C1 segment of cervical spinal cord (tissue), 14 donors: Measurements from ENCODE around the gene TOMM20L.
"Not testable (repeated sequence)": the region's sequence is repeated elsewhere in the genome, so short reads cannot be mapped to it uniquely, and the experiment has no call there.

ENCODE experiments used
- DNase-seq, 14 donors: peaks; one replicate each; lab custom pipeline; 2025; lab: John Stamatoyannopoulos, UW

TOMM20L gene

GRCh38 chr14:58395812-58396788 is at the start of gene TOMM20L:
TSS of gene TOMM20L (plus strand) at chr14:58395930. CDS start at chr14:58395958, 28 bp downstream.
- DNase-seq: peak in 11 of 14 donors; percentile 22 to 71 (median 46)

DNA sequence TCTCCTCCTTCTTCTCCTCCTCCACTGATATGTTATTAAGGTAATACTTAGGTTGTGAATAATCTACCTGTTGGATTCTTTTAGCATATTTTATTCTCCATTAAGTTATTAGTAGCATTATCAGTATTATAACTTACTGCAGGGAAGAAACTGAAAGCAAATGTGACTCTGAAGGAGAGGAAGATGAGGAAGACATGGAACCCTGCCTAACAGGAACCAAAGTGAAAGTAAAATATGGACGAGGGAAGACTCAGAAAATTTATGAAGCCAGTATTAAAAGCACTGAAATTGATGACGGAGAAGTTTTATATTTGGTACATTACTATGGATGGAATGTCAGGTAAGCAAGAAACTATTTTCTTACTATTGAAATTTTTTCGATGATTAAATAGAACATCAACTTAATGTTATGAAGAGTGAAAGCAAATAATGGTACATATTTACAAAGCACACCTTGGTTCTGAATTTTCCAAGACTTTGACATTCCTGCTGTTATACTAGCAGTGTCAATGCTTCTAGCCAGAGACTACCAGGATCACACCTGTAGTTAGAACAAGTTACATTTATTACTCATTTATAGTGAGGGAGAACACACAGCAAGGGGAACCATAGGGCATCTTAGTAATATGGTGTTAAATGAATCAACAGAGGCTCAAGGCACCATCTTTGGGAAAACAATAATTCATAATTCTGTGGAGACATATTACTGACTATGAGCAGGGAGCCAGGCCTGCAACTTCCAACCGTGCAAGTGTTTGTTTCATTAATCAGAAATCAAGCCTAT is 42.0 kb upstream of the TOMM20L start:
- DNase-seq: no peak

DNA sequence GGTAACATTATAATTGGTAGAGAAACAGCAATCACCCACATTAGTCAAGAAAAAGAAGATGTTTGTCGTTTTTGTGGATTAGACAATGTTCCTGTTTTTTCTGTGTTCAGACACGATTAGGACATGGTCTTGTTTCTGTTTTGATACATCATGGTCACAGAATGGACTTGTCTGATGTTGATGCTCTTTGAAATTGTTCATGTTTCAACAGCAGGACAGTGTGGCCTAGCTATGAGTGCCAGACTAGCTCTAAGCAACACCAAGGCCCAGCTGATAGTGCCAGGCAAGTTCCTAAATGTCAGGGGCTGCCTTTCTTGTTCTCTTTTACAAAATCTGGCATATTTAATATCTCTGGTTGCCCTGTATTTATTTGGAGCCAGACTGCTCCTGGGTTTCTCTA is 40.9 kb upstream of the TOMM20L start:
- DNase-seq: no peak

DNA sequence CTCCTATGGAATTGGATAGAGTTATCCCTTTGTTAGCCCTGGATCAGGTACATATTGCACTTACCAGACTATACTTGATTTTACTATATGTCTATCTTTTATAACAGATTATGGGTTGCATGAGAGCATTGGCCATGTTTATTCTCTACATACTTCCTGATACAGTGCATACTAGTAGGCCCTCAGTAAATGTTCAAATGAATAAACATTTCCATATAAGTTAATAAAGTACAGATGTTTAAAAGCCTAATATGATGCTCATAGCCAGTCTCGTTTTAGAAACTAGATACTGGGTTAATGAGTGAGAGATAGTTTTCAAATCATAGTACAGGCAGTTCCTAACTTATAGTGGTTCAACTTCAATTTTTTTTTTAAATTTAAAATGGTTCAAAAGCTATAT is 39.5 kb upstream of the TOMM20L start:
- DNase-seq: no peak

DNA sequence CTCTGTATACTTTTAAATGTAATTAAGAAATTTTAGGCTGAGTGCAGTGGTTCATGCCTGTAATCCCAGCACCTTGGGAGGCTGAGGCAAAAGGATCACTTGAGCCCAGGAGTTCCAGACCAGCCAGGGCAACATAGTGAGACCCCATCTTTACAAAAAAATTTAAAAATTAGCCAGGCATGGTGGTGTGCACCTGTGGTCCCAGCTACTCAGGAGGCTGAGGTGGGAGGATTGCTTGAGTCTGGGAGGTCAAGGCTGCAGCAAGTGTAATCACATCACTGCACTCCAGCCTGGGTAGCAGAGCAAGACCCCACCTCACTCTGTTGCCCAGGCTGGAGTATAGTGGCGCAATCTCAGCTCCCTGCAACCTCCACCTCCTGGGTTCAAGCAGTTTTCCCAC is 33.5 kb upstream of the TOMM20L start:
- not testable (repeated sequence) for DNase-seq

DNA sequence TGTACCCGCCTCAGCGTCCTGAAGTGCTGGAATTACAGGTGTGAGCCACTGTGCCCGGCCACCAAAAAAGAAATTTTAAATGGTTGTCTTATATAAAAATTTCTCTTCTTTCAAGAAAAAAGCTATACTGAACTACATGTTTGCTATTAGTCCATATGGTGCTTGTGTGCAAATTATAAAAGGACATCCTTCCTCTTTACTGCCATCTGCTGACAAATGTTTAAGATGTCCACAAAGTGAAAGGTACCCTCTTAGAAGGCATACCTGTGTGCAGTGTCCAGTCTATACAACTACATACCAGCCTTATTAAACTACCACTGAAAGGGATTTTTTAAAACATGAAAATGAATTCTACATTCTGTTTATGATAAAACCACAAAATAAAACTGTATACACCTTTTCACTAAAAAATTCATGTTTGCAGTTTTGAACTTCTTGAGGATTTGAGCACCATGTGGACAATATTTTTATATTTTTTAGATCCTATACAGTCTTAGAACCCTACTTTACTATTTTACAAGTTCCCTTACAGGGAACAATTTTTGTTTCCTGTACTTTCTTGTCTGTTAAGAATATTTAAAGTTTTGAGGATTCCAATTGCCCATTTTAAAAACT is 32.8 kb upstream of the TOMM20L start:
- DNase-seq: peak in 1 of 14 donors; percentile 24

GRCh38 chr14:58364316-58364715 is 31.4 kb upstream of the TOMM20L start:
- no peak for DNase-seq

- DNase-seq: no peak
These were observed 28.4 kb upstream of the TOMM20L start for GRCh38 chr14:58367296-58367695.

DNA sequence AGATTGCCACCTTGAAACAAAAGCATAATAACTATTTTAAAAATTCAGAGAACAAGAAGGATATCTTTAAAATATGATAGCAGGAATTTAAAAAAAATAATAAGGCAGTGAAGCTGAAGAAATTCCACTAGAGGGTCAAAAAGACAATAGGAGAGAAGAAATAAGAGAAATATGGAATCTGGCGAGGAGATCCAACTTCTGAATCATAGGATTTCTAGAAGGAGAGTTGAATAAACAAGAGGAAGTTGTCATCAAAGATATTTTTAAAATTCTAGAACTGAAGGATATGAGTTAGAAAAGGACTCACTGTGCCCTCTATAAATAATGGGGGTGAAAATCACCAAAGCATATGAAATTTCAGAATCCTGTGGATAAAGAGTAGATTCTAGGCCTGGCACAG is 26.8 kb upstream of the TOMM20L start:
- DNase-seq: no peak

GRCh38 chr14:58376791-58377190 is 18.9 kb upstream of the TOMM20L start:
- DNase-seq: no peak

DNA sequence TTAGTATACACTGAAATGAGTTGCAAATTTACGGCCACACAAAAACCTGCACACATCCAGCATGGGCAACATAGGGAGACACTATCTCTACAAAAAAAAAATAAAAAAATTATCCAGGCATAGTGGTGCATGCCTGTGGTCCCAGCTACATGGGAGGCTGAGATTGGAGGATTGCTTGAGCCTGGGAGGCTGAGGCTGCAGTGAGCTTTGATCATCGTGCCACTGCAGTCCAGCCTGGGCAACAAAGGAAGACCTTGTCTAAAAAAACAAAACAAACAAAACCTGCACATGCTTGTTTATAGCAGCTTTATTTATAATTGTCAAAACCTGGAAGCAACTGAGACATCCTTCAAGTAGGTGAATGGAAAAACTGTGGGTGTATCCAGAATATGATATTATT is 4.9 kb upstream of the TOMM20L start:
- no peak for DNase-seq

DNA sequence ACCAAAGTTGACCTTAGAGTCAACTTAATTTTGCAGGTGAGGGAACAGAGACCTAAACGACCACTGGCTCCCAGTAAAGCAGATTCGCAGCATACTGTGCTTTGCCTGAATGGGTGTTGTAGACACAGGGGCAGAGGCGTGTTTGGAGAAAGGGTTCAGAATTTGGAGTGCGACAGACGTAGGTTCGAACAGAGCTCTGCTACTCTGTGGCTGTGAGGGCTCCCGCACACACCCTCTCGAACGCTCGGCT is 243 bp upstream of the TOMM20L start:
- DNase-seq: no peak

GRCh38 chr14:58397156-58397555 is 1.4 kb downstream of the TOMM20L start:
- no peak for DNase-seq

- DNase-seq: no peak
These were observed 2.8 kb downstream of the TOMM20L start for GRCh38 chr14:58398495-58398894.

GRCh38 chr14:58398895-58399294 is 3.2 kb downstream of the TOMM20L start:
- no peak for DNase-seq

- no peak for DNase-seq
These were observed 5.9 kb downstream of the TOMM20L start for GRCh38 chr14:58401587-58401986.

- DNase-seq: peak in 1 of 14 donors; percentile 11
These were observed 13.0 kb downstream of the TOMM20L start for GRCh38 chr14:58408681-58409215.

DNA sequence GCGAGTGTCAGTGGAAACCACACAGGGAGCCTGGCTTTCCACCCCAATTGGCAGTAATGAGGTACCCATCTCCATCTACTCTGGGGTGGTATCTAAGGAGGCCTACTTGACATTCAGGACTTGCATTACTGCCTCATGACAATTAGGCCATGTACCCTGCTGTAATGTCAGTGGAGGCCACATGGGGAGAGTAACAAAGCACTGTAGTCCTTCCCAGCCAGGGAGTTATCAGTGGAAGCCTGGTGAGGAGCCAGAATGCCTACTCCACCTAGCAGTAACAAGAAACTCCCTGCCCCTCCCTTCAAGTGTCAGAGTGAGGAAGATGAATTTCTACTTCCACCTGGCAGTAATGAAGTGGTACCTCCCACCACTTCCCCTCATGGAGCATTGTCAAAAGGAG is 19.1 kb downstream of the TOMM20L start:
- no peak for DNase-seq

DNA sequence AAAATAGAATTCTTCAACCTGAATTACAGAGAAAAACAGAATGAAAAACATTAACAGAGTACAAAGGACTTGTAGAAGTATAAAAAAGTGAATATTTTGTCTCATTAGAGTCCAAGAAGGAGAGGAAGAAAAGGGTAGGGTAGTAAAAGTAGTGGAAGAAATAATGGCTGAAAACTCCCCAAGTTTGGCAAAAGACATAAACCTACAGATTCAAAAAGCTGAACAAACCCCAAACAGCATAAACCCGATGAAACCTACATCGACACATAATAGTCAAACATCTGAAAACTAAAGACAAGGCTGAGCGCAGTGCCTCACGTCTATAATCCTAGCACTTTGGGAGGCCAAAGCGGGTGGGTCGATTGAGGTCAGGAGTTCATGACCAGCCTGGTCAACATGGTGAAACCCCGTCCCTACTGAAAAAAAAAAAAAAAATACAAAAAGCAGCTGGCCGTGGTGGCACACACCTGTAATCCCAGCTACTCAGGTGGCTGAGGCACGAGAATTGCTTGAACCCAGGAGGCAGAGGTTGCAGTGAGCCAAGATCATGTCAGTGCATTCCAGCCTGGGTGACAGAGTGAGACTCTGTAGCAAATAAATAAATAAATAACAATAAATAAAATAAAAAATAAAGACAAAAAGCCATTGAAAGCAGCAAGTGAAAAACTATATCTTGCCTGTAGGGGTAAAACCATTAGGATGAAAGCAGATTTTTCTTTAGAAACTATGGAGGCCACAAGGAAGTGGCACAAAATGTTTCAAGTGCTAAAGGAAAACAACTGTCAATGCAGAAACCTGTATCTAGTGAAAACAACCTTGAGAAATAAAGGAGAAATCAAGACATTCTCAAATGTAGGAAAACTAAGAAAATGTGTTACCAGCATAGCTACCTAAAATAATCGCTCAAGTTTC is 20.2 kb downstream of the TOMM20L start:
- DNase-seq: no peak

GRCh38 chr14:58416934-58417333 is 21.2 kb downstream of the TOMM20L start:
- not testable (repeated sequence) for DNase-seq
